ENCODE measurements around the gene SLC25A47.
"Not testable (repeated sequence)": the region's sequence is repeated elsewhere in the genome, so short reads cannot be mapped to it uniquely, and the experiment has no call there.

DNA sequence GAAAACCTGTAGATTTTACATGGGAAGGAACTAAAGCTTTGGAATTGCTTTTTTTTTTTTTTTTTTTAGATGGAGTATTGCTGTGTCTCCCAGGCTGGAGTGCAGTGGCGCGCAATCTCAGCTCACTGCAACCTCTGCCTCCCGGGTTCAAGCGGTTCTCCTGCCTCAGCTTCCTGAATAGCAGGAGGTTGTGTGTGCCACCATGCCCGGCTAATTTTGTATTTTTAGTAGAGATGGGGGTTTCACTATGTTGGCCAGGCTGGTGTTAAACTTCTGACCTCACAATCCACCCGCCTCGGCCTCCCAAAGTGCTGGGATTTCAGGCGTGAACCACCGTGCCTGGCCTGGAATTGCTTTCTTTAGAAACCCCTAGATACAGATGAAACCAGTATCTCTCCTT is 39.7 kb upstream of the SLC25A47 start:
- TF ChIP-seq, protein P1, sequence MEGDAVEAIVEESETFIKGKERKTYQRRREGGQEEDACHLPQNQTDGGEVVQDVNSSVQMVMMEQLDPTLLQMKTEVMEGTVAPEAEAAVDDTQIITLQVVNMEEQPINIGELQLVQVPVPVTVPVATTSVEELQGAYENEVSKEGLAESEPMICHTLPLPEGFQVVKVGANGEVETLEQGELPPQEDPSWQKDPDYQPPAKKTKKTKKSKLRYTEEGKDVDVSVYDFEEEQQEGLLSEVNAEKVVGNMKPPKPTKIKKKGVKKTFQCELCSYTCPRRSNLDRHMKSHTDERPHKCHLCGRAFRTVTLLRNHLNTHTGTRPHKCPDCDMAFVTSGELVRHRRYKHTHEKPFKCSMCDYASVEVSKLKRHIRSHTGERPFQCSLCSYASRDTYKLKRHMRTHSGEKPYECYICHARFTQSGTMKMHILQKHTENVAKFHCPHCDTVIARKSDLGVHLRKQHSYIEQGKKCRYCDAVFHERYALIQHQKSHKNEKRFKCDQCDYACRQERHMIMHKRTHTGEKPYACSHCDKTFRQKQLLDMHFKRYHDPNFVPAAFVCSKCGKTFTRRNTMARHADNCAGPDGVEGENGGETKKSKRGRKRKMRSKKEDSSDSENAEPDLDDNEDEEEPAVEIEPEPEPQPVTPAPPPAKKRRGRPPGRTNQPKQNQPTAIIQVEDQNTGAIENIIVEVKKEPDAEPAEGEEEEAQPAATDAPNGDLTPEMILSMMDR (IDR thresholded peaks at IDR 0.05), result not testable (repeated sequence)
- not testable (repeated sequence) for TF ChIP-seq POLR2AphosphoS5, POLR2A, EP300 (IDR thresholded peaks at IDR 0.05)

Measured in sigmoid colon (tissue), 4 donors.